Measurements from ENCODE around the gene EFCAB6.

EFCAB6 gene

DNA sequence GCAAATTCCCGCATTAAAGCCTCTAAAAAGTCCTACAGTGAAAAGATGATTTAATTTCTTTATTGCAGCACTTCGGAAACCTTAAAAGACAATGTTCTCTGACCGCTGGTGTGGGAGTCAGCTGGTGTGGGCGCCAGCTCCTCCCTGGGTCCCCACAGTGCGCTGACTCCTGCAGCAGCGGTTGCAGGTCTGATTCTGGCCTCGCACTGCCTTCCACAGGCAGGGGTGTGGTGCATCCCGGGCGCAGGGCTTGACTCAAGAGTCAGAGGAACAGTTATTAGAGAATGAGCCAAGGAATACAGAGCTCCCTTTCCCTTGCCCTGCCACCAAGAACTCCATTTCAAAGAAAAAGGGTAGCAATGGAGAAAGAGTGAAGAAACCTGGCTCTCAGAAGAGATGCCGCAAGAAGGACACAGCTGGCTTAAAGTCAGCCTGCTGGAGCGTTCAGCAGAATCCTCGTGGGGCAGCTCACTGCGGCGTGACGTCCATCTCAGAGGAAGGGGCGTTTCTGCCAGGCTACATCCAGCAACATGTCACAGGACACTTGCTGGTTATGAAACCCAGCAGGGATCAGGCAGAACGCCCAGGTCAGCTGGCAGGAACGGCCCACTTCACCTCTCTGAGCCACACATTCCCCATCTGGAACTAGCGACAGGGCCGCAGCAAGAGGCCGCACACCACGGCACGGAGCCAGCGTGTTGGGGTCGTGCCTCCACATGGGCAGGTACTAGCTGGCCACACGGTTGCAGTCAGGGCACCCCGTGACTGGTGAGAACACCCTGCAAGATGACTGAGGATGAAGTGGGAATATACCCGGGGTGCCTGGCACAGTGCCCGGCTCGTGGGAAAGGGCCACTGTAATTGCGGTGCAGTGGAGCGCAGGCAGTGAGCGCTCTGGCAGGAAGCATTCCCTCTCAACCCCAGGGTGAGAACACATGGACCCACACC is 18.1 kb upstream of the EFCAB6 start:
- DNase-seq: no peak

DNA sequence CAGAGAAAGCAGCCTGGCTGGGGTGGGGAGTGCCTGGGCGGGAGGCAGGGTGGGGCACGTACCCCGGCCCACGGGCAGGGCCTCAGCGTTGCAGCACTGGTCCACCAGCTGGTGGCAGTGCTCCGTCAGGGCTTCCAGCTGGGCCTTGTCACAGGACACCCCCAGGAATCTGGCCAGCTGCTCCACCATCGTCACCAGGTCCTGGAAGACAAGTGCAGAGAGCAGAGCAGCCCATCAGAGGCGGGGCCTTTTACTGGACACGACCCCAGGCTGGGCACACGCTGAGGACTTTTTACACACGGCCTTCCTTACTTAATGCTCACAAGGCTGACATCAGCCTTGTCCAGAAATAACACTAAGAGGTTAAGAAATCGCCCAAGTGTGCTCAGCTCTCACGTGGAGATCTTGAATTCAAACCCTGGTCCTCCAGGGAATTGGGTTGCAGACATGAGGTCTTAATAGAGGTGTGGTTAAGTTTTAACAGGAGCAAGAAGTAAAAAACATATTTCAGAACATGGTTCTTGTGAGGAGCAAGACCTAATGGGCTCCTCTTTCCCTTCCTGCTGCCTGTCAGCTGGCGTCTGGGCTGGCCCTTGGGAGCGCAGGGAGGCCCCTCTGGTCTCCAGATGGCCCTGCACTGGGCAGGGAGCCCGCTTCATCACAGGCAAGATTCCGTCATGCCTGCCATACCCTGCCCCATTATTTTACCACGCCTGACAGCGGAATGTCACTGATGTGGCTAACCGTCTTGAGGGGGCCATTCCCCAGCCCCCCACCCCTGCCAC is 17.1 kb upstream of the EFCAB6 start:
- no peak for DNase-seq

DNA sequence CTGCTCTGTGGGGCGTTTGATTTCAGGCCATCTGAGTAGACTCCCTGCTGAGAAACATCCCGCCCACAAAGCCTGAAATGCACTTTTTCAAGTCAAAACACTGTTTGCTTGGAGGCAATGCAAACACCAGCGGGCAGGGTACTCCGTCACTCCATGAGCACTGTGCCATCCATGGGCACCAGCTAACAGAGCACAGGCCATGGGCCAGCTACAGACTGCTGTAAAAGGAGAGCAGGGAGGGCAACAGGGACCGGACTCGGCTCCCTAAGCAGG is 16.6 kb upstream of the EFCAB6 start:
- no peak for DNase-seq

DNA sequence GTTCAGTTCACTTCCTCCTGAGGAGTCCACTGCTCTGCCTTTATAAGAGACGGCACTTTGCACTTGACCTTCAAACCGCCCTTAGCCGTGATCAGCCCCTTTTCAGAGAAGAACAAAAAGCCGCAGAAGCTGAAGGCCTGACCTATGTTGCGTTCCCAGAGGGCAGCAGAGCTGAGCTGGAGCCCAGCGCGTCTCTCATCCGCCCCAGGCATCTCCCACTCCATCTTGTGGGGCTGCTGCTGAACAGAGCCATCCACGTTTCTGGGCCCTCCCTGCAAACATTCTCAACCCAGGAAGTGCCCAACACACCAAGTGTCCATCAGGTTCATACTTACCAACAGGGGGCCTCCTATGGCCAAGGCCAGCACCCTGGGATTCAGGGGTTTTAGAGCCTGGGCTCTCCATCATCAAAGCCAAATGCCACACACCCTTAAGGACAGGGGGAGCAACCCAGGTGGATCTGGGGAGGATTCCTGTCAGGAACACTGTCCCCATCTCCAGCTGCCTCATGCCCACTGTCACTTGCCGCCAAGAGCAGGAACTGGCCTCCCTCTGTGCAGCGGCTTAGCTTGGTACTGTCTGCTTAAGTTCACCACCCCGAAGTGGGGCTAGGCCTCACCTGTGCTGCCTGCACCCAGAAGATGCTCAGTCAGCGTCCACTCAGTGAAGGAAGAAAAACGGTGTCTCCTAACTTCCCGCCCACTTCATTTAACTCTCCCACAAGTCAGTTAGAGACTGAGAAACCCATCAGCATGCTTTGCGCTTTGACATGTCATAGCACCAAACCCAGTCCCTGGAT is 16.0 kb upstream of the EFCAB6 start:
- DNase-seq: no peak

GRCh38 chr22:43827003-43827735 is 15.1 kb upstream of the EFCAB6 start:
- no peak for DNase-seq

DNA sequence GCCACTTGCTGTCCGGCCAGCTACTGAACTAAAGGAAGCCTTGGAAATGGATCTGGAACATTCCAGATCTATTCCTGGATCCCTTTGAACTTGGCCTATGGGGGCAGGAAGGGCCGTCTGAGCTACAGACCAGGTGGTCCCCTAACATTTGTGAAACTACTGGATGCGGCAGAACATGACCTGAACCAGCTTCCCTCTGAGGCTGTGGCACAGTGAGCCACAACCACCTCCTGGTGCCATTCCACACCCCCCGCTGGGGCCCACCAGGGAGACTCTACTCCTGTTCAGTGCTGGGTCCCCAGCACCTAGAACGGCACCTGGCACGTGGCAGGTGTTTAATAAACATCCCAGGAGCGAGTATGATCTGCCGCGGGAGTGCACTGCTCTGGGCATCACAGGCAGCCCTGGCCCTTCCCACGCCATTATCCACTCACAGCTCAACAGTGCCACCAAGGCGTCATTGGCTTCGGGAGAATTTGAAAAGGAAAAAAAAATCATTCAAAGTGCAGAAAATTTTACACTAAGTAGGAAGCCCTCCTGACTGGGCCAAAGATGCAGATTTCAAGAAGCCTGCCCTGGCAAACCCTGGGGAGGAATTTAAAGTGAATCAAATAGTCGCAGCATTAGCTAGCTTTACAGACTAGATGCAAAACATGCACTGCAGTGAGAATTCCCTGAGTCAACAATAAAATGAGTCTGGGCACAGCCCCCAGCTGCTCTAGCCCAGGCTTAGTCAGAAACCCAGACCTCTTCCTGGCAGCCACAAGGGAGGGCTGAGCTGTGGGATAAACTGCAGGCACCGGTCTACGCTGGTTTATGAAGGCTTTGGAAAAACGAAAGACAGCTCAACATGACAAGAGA is 14.3 kb upstream of the EFCAB6 start:
- DNase-seq: no peak

DNA sequence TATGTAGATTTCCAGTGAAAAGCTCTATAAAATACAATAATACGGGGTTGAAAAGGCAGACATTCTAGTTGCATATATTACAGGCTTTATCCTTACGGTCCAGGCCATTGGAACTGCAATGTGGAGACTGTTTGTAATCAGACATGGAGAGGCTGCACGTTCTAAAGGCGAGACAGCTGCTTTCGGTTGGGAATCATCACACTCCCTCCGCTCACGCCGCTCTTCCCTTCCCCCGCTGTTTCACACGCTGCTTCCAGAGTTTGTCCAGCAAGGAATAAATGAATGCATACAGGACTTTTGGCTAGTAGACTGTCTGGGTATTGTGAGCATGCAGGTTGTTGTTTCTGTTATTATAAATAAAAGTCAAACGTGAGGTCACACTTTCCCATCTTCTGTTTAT is 13.5 kb upstream of the EFCAB6 start:
- DNase-seq: no peak

DNA sequence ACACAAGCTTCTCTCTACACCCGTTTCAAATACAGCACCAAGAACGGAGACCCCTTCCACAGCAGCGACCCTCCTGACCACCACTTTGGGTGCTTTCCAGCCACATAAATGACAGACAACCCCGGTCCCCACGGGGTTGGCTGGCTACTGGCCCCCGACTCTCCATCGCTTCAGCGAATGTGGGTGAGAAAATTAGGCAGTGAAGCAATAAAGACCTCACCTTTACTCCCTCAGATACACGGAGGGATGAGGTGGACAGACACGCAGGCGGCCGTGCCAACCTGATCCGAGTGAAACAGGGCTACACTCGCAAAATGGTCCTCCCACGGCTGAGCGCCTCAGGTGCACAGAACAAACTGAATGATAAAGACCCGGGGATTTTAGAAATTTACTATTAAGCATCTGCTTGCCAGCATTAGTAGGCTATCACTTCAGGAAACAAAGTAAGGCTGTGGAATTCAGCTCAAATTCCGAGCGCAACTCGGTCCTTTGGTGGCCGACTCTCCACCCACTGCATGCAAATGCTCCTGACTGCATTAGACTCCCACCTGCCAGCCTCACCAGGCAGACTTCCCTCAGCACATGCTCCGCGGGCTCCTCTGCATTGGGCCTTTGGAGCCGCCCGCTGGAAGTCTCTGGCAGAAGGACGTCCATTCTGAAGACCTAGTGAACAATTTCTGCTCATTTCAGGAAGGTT is 12.8 kb upstream of the EFCAB6 start:
- DNase-seq: no peak

- DNase-seq: no peak
Measured at GRCh38 chr22:43823911-43824665, 12.0 kb upstream of the EFCAB6 start.

DNA sequence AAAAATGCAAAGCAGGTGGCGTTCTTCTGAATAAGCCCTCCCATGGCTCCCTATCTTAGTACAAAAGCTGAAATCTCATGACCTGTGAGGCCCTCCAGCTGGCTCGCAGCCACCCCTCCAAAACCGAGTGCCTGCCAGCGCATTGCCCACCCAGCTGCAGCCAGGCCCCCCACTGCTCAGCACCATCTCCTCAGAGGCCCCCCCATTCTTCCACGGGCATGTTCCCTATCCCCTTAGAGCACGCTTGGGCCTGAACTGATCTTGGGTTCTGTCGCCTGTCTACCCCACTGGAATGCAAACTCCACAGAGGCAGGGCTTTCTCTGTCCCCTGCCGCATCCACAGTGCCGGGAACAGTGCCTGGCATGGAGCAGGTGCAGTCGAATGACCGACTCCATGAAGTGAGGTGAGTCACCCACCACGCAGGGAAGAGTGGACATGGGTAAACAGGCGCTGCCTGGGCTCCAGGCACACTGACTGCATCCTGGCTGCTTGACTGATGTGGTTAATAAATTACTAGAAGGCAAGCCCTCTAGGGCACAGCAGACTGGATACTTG is 11.3 kb upstream of the EFCAB6 start:
- DNase-seq: no peak

DNA sequence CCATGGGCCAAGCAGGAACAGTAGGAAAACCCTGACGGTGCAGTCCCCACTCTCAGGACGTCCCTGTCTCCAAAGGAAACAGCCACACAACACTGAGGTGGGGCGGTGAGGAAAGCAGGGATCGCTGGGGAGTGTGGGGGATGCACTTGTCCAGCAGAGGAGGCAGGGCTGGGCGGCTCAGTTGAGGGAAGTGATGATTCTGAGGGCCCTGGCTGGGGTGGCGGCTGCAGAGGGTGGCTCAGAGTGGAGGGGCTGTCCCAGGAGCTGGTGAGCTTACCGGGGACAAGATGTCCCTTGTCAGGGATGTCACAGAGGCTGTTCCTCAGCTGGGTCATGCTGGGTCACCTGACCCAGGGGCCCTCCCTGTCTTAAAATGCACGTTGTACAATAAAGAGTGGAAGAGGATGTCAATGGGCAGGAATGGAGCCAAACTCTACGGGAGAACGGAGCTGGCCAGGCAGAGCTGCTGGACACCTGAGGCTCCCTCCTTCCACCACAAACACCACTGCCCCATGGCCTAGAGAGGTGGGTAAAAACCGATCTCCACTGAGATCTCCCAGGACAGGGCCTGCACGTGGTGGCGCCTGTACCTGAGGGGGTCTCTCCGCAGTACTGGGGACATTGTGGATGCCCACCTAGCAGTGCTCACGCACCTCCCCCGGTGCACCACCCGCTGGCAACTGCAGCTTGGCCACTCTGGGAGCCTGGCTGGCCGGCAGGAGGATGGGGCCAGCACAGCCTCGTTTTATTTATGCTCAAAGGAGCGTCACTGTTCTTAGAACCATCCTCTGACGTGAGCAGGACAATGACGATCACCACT is 9.7 kb upstream of the EFCAB6 start:
- DNase-seq: no peak

GRCh38 chr22:43820651-43821305 is 8.7 kb upstream of the EFCAB6 start:
- no peak for DNase-seq

DNA sequence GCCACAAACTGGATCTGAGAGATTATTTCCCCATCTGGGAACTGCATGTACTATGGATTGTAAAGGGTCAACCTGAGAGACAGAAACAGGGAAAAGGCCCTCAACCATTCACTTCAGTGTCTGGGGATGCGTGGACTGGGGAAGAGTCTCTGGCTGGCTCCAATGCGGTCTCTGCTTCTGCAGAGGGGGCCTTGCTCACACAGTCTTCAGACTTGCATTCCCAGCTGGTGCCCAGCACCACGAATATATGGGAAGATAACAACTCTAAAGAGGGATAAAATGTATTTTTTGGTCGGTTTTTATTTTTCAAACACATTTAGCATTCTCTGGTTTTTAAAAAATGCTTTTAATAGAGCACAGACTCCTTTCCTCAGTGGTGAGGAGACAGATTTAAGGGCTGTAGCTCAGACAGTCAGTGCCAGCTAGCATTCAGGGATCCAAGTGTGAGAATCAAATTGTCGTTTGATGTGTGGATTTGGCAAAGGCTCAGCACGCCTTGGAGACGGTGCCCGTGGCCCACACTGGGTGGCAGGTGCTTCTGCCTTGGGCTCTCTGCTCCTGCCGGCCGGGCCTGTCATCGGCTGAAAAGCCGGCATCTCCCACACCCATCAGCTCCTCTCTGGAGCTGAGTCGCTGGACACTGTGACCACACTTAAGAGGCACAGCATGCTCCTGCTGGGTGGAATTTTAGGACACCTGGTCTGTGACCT is 8.0 kb upstream of the EFCAB6 start:
- no peak for DNase-seq

DNA sequence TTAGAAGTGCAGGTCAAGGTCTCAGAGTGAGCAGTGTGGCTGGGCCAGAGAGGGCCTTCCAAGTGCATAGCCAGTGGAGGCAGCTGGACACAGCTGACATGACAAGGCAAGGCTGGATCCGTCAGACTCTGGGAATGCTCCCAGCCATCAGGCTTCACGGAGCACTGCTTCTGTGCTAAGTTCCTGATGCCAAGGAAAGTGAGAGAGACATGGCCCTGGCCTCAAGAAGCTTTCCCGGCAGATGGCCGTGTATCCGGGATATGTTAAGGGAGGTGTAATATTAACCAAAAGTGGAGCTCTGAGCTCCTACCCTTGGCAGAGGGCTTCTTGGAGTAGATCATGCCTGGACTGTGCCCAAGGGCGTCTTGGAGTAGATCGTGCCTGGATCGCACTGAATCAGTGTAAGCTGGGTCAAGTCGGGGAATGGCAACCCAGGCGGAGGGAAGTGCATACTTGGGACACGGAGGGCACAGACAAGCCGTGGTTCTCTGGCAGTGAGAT is 7.4 kb upstream of the EFCAB6 start:
- no peak for DNase-seq

DNA sequence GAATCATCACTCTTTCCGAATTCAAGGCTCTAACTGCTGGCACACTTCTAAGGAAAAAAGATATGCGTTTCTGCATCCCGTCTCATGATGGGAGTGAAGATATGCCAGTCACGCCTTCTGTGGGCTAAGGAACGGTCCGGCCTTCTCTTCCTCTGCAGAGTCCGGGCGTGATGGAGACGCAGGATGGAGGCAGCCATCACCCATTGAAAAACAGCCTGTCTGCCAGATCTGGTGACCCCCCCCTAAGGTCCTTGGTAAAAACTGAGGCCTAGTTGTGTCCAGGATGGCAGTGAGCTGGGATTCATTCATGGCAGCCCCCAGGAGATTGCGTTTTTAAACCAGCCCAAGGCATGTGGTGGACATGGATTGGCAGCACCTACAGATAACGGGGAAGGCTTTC is 6.9 kb upstream of the EFCAB6 start:
- DNase-seq: no peak

DNA sequence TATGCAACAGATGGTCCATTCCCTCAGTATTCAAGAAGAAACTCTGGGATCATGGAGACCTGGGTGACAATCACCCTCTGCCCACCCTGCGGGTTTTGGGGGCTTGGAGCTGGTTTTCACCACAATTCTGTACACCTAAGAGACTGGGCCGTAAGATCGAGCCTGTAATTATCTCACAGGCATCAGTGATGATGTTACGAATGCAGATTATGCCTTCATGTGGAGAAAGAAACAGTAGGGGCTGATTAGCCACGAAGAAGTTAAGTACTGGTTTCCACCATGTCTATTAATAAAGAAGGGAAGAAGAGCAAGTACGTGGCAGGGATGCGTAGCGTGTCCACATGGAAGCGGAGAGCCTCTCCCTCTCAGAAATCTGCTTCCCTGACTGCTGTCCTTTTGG is 5.3 kb upstream of the EFCAB6 start:
- DNase-seq: no peak

GRCh38 chr22:43814264-43814663 is 2.2 kb upstream of the EFCAB6 start:
- DNase-seq: no peak

- DNase-seq: no peak
Measured at GRCh38 chr22:43812890-43813289, 785 bp upstream of the EFCAB6 start.
